ENCODE data around the gene FOXL2. TPM values are rescaled to one million over a fixed set of nuclear protein-coding genes. Genes with fewer than 3 reads are reported as not detected.

Gene FOXL2
- 0.55 TPM for polyA plus RNA-seq (2013, experiment 1 of 2)
- 0.89 TPM for polyA plus RNA-seq (2013, experiment 2 of 2)

DNA sequence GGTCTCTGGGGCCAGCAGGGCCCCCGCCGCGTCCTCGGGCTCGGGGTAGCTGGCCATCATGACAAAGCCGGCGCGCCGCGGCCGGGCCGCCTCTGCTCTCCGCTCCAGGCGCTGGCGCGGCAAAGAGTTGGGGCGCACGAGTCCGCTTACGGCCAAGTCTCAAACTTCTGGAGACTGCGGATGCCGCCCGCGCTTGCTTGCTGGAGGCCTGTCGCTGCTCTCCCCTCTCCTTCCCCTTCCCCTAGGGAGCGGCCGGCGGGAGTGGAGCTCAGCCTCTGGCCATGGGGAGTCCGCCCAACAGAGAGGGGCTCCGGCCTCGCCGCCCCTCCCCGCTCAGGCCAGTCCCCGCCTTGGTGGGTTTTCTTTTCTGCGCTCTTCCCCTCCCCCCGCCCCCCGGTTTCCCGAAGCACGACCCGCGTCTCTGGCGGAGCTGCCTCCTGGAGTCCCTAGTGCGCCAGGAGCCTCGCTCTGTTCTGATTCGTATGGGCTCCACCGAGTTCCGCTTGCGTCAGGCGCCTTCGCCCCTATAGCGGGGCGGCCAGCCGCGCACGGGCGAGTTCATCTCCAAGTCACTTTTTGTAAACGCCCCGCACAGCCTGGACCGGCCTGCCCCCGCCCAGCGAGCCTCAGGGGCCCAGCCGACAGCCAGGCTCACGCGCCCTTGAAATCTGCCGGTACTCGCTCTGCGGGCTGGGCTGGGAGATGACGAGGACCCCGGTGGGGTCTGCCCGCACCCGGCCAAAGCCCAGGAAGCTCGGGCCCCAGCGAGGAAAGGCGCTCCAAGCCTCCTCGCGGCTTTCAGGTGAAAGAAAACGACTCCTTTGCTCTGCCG lies at the start of gene FOXL2, which contains the start of gene FOXL2NB:
Gene FOXL2 (minus strand): TSS at position 475 of the 832 bp plus-strand sequence. CDS start 415 bp downstream, at position 60.
Gene FOXL2NB (plus strand): TSS at position 555 of the 832 bp plus-strand sequence. CDS start 148 bp downstream, at position 703.
- Histone ChIP-seq H3K4me3 (ENCODE audit: low read length) (peak within 1 kb of the TSS; percentile 53), H3K27ac (ENCODE audit: low read depth, low read length) (no peak within 1 kb of the TSS), H3K36me3 (ENCODE audit: insufficient read depth, low read length) (no peaks in the 10 kb centered on the region), H3K9ac (ENCODE audit: low read depth, low read length) (peak within 1 kb of the TSS; percentile 43), H3K4me1 (ENCODE audit: insufficient read depth, low read length) (peaks cover 43% of the 10 kb centered on the region), H3K27me3 (ENCODE audit: insufficient read depth, low read length) (peaks cover 100% of the 10 kb centered on the region), H3K9me3 (ENCODE audit: insufficient read depth, low read depth, low read length) (no peaks in the 10 kb centered on the region)
- WGBS = under 1% methylated on average over 78 of the region's 78 CpGs

DNA sequence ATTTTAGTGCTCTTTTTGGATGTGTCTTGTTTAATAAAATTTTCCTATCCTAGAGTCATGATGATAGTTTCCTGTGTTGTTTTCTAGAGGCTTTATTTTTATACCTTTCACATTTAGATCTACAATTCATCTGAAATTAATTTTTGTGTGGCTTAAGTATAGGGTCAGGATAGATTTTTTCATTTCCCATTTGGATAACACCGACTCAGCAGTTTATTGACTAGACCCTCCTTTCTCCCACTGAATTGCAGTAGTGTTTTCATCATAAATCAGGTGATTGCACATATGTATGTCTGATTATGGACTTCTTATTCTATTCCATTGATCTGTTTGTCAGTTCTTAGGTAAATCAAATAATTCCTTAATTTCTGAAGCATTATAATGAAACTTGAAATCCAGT lies 48.8 kb upstream of the FOXL2 start:
- WGBS = 83% methylated on average over 1 of the region's 1 CpG
- Histone ChIP-seq H3K9me3 (ENCODE audit: insufficient read depth, low read depth, low read length) (no peaks in the 10 kb centered on the region), H3K4me3 (ENCODE audit: low read length) (no peak overlapping the region), H3K27ac (ENCODE audit: low read depth, low read length) (no peak overlapping the region), H3K36me3 (ENCODE audit: insufficient read depth, low read length) (no peaks in the 10 kb centered on the region), H3K4me1 (ENCODE audit: insufficient read depth, low read length) (no peaks in the 10 kb centered on the region), H3K9ac (ENCODE audit: low read depth, low read length) (no peak overlapping the region), H3K27me3 (ENCODE audit: insufficient read depth, low read length) (peaks cover 7% of the 10 kb centered on the region; the same call in 1 of the 2 replicates)

GRCh38 chr3:138987181-138987580 lies 40.2 kb upstream of the FOXL2 start:
- no peaks in the 10 kb centered on the region for H3K9me3 ChIP-seq (ENCODE audit: insufficient read depth, low read depth, low read length)
- H3K27me3 ChIP-seq (ENCODE audit: insufficient read depth, low read length) = no peaks in the 10 kb centered on the region
- H3K27ac ChIP-seq (ENCODE audit: low read depth, low read length) = no peak overlapping the region
- H3K9ac ChIP-seq (ENCODE audit: low read depth, low read length) = no peak overlapping the region
- H3K4me3 ChIP-seq (ENCODE audit: low read length) = no peak overlapping the region
- no peaks in the 10 kb centered on the region for H3K36me3 ChIP-seq (ENCODE audit: insufficient read depth, low read length)
- H3K4me1 ChIP-seq (ENCODE audit: insufficient read depth, low read length) = no peaks in the 10 kb centered on the region
- 93% methylated on average over 2 of the region's 2 CpGs for WGBS

DNA sequence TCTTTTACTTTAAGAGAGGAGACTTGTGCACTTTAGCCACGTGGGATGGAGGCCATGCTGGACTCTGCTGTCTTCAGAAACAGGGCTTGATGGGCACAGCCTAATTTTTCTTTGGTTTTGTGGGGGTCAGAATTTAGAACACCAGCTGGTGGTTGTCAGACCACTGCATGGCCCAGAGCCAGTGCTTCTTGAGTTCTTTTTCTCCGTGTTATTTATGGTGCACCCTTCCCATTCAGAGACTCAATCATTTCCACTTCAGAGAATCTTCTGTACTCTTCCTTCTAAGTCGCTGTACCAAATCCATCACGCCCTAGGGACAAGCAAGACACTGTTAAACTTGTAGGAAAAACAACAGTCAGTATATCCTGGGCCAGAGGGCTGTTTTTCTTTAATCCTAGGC lies 39.0 kb upstream of the FOXL2 start:
- Histone ChIP-seq H3K4me3 (ENCODE audit: low read length) (no peak overlapping the region), H3K36me3 (ENCODE audit: insufficient read depth, low read length) (no peaks in the 10 kb centered on the region), H3K4me1 (ENCODE audit: insufficient read depth, low read length) (no peaks in the 10 kb centered on the region), H3K9ac (ENCODE audit: low read depth, low read length) (no peak overlapping the region), H3K27ac (ENCODE audit: low read depth, low read length) (no peak overlapping the region), H3K9me3 (ENCODE audit: insufficient read depth, low read depth, low read length) (no peaks in the 10 kb centered on the region), H3K27me3 (ENCODE audit: insufficient read depth, low read length) (no peaks in the 10 kb centered on the region)
- 89% methylated on average over 4 of the region's 4 CpGs for WGBS

DNA sequence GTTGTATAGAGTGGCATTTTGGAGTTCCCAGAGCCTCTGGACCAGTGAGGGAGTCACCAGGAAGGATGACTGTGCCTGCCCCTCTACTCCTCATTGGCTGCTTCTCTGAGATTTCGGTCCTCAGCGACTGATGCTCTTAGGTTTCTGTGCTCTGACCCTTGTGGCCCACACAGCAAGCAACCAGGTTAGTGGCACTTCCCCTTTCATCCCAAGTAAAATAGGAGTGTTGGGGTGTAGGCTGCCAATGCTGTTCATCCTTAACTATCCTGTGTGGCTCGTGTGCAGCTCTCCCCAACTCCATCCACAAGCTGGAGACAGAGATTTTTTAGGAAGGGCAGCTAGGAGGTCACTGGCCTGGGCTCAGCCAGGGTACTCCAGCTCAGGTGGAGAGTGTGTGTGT lies 37.9 kb upstream of the FOXL2 start:
- Histone ChIP-seq H3K9ac (ENCODE audit: low read depth, low read length) (no peak overlapping the region), H3K27me3 (ENCODE audit: insufficient read depth, low read length) (no peaks in the 10 kb centered on the region), H3K9me3 (ENCODE audit: insufficient read depth, low read depth, low read length) (no peaks in the 10 kb centered on the region), H3K36me3 (ENCODE audit: insufficient read depth, low read length) (no peaks in the 10 kb centered on the region), H3K27ac (ENCODE audit: low read depth, low read length) (no peak overlapping the region), H3K4me1 (ENCODE audit: insufficient read depth, low read length) (no peaks in the 10 kb centered on the region), H3K4me3 (ENCODE audit: low read length) (no peak overlapping the region)
- WGBS = 50% methylated on average over 3 of the region's 3 CpGs

- H3K27ac ChIP-seq (ENCODE audit: low read depth, low read length) = no peak overlapping the region
Observed at GRCh38 chr3:138976047-138976446, 29.1 kb upstream of the FOXL2 start.

GRCh38 chr3:138975351-138975750 lies 28.4 kb upstream of the FOXL2 start:
- H3K9me3 ChIP-seq (ENCODE audit: insufficient read depth, low read depth, low read length) = no peaks in the 10 kb centered on the region
- H3K27ac ChIP-seq (ENCODE audit: low read depth, low read length) = no peak overlapping the region
- H3K4me3 ChIP-seq (ENCODE audit: low read length) = no peak overlapping the region
- no peaks in the 10 kb centered on the region for H3K36me3 ChIP-seq (ENCODE audit: insufficient read depth, low read length)
- 91% methylated on average over 8 of the region's 8 CpGs for WGBS
- no peaks in the 10 kb centered on the region for H3K27me3 ChIP-seq (ENCODE audit: insufficient read depth, low read length)
- H3K4me1 ChIP-seq (ENCODE audit: insufficient read depth, low read length) = no peaks in the 10 kb centered on the region
- no peak overlapping the region for H3K9ac ChIP-seq (ENCODE audit: low read depth, low read length)

More at GRCh38 chr3:138976047-138976446, 29.1 kb upstream of the FOXL2 start:
- Histone ChIP-seq H3K4me1 (ENCODE audit: insufficient read depth, low read length) (no peaks in the 10 kb centered on the region), H3K9me3 (ENCODE audit: insufficient read depth, low read depth, low read length) (no peaks in the 10 kb centered on the region), H3K9ac (ENCODE audit: low read depth, low read length) (no peak overlapping the region), H3K4me3 (ENCODE audit: low read length) (no peak overlapping the region), H3K27me3 (ENCODE audit: insufficient read depth, low read length) (no peaks in the 10 kb centered on the region), H3K36me3 (ENCODE audit: insufficient read depth, low read length) (no peaks in the 10 kb centered on the region)

DNA sequence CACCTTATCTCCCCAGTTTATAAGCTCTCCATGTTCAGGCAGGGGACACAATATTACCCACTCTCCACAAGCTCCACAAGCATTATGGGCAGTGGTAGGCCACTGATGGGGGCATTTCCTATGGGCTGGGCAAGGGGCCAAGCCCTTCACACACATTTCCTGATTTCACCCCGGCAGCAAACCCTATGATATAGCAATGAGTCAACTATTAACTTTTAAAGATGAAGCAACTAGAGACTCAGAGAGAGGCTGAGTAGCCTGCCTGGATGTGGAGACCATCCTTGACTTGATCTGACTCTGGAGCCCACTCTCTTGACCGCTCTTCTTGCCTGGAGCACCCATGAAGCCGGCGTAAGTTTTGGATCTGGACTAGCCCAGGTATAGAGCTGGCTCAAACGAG lies 27.5 kb upstream of the FOXL2 start:
- H3K27me3 ChIP-seq (ENCODE audit: insufficient read depth, low read length) = no peaks in the 10 kb centered on the region
- no peaks in the 10 kb centered on the region for H3K36me3 ChIP-seq (ENCODE audit: insufficient read depth, low read length)
- WGBS = 92% methylated on average over 5 of the region's 5 CpGs
- no peaks in the 10 kb centered on the region for H3K9me3 ChIP-seq (ENCODE audit: insufficient read depth, low read depth, low read length)
- H3K27ac ChIP-seq (ENCODE audit: low read depth, low read length) = no peak overlapping the region
- H3K4me1 ChIP-seq (ENCODE audit: insufficient read depth, low read length) = no peaks in the 10 kb centered on the region
- no peak overlapping the region for H3K9ac ChIP-seq (ENCODE audit: low read depth, low read length)
- no peak overlapping the region for H3K4me3 ChIP-seq (ENCODE audit: low read length)

DNA sequence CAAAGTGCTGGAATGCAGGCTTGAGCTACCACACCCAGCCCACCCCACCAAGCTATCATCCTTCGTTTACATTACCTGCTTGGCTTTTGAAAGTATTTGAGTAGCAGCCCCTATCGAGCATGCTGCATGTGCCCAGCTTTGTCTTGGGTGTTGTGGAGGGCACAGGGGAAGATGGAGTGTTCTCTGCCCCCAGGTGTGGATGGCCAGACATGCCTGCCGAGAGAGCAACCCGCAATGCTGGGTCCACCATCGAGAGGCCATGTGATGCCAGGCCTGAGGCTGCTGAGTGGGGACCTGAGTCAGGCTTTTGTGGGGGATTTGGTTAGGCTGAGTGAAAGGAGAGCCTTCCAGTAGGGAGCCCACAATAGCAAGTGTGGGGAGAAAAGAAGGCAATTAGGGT lies 26.0 kb upstream of the FOXL2 start:
- Histone ChIP-seq H3K4me1 (ENCODE audit: insufficient read depth, low read length) (no peaks in the 10 kb centered on the region), H3K36me3 (ENCODE audit: insufficient read depth, low read length) (no peaks in the 10 kb centered on the region), H3K9me3 (ENCODE audit: insufficient read depth, low read depth, low read length) (no peaks in the 10 kb centered on the region), H3K27me3 (ENCODE audit: insufficient read depth, low read length) (no peaks in the 10 kb centered on the region), H3K9ac (ENCODE audit: low read depth, low read length) (no peak overlapping the region), H3K27ac (ENCODE audit: low read depth, low read length) (no peak overlapping the region), H3K4me3 (ENCODE audit: low read length) (no peak overlapping the region)
- 86% methylated on average over 5 of the region's 5 CpGs for WGBS

DNA sequence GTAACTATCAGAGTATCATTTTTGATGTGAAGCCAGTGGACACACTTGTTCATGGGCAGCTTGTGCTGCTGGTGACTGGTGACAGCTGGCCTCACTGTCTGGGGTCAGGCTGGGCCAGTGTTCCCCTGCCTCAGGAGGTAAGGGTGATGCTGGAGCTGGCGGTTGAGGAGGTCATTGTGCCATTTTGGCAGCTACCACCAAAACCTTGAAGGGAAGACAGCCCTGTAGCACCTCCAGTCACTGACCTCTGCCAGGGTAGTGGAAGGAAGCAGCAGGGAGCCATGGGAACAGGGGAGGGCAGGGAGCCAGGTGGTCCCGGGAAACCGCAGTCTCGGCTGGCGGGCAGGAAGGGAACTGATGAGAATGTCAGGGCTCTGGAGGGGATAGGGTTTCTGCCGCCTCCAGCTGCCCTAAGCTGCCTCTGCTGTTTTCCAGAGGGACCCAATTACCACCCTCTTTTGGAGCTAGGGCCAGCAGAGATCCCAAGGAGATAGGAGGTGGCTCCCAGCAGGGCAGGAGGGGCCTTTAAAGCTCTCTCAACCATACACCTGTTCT lies 24.9 kb upstream of the FOXL2 start:
- no peak overlapping the region for H3K27ac ChIP-seq (ENCODE audit: low read depth, low read length)
- H3K4me3 ChIP-seq (ENCODE audit: low read length) = no peak overlapping the region
- no peaks in the 10 kb centered on the region for H3K36me3 ChIP-seq (ENCODE audit: insufficient read depth, low read length)
- WGBS = 88% methylated on average over 6 of the region's 6 CpGs
- H3K4me1 ChIP-seq (ENCODE audit: insufficient read depth, low read length) = no peaks in the 10 kb centered on the region
- H3K27me3 ChIP-seq (ENCODE audit: insufficient read depth, low read length) = no peaks in the 10 kb centered on the region
- no peak overlapping the region for H3K9ac ChIP-seq (ENCODE audit: low read depth, low read length)
- no peaks in the 10 kb centered on the region for H3K9me3 ChIP-seq (ENCODE audit: insufficient read depth, low read depth, low read length)

GRCh38 chr3:138964923-138965322 lies 18.0 kb upstream of the FOXL2 start:
- Histone ChIP-seq H3K27ac (ENCODE audit: low read depth, low read length) (no peak overlapping the region), H3K27me3 (ENCODE audit: insufficient read depth, low read length) (peaks cover 23% of the 10 kb centered on the region), H3K36me3 (ENCODE audit: insufficient read depth, low read length) (no peaks in the 10 kb centered on the region), H3K4me3 (ENCODE audit: low read length) (no peak overlapping the region), H3K9me3 (ENCODE audit: insufficient read depth, low read depth, low read length) (peaks cover 15% of the 10 kb centered on the region; the same call in 1 of the 2 replicates), H3K4me1 (ENCODE audit: insufficient read depth, low read length) (no peaks in the 10 kb centered on the region), H3K9ac (ENCODE audit: low read depth, low read length) (no peak overlapping the region)
